Measurements from ENCODE around the gene RNF168. TPM values are rescaled to one million over a fixed set of nuclear protein-coding genes. Genes with fewer than 3 reads are reported as not detected.

The RNF168 gene
- total RNA-seq, 1 experiment from 2014 or later, result 25.1 TPM

DNA sequence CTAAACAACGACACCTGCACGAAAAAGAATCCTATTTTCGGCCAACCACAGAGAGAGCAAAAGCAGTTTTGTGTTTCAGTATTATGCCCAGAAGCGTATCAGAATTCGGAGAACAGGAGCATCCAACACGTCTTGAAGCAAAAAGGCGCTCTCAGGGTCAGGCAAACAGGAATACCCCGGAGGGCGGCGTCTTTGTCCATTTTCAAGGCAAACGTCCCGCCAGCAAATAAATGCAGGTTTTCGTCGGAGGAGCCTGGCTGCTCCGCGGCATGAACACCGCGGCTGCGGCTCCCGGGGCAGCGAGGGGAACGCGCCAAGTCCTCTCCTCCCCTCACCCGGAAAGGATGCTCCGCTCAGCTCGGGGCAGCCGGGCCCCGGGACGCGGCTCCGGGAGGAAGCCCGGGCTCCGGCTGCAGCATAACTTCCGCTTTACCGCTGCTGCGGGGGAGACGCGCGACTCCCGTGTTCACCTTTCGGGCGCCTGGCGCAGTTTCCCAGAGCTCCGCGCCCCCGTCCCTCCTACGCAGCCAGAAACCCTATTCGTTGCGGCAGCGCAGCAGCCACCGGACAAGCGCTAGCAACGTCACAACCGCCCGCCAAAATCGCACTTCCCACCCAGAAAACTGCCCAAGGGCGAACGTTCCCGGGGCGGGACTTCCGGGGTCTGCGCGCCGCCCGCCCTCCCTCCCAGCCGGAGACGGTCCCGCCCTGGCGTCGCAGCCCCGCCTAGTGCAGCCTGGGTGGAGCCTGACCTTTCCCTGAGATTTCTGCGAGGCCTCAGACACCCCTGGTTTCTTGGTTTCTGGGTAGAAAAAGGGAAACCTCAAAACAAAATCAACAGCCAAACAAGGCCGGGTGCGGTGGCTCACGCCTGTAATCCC, at the start of gene RNF168 (continued):
- TF ChIP-seq ZBTB33 (IDR thresholded peaks at IDR 0.05; ENCODE audit: extremely low read depth, insufficient replicate concordance, low read length) (no peak), SIN3A (IDR thresholded peaks at IDR 0.05; ENCODE audit: low read depth) (peak; percentile 89), JUND (IDR thresholded peaks at IDR 0.05) (no peak), CTCF (IDR thresholded peaks at IDR 0.05 in 2 of 3, conservative IDR thresholded peaks at IDR 0.05 in 1 of 3; ENCODE audit: borderline replicate concordance in 1 of 3, insufficient read depth in 1 of 3, low read depth in 2 of 3, low read length in 2 of 3) (no peak), EGR1 (IDR thresholded peaks at IDR 0.05; ENCODE audit: low read depth) (peak; percentile 93), EZH2phosphoT487 (IDR thresholded peaks at IDR 0.05; ENCODE audit: borderline replicate concordance) (no peak)

GRCh38 chr3:196552253-196552652, 48.7 kb upstream of the RNF168 start:
- intact Hi-C loops (cut with micrococcal nuclease), result no loop called here
- no peaks in the 10 kb centered on the region for H3K9me2 ChIP-seq (ENCODE audit: insufficient read depth)
- H3K4me1 ChIP-seq (ENCODE audit: control insufficient read depth in 1 of 2, insufficient read depth in 2 of 2, low read length in 2 of 2), result no peaks in the 10 kb centered on the region
- no peaks in the 10 kb centered on the region for H3K79me2 ChIP-seq (ENCODE audit: insufficient read depth, low read length)
- H2AFZ ChIP-seq (ENCODE audit: low read depth, low read length, poor library complexity, severe bottlenecking), result no peak overlapping the region
- ChIA-PET CTCF (no interaction called here), POLR2A (no interaction called here), RAD21 (ENCODE audit: low non-redundant PET in 1 of 2, low total read pairs in 2 of 2, uncharacterized antibody in 2 of 2, unreplicated experiment in 2 of 2) (no interaction called here)
- no peaks in the 10 kb centered on the region for H3K27me3 ChIP-seq (ENCODE audit: insufficient read depth, low read length)
- no peak for ATAC-seq
- no TSS peak for BruUV-seq (replicated peaks)
- no peak overlapping the region for H3K4me3 ChIP-seq (replicated peaks in 1 of 2; ENCODE audit: low read depth in 1 of 2, low read length in 2 of 2)
- H3K9me3 ChIP-seq (ENCODE audit: control insufficient read depth in 1 of 2, insufficient read depth in 1 of 2, low read depth in 1 of 2, low read length in 2 of 2), result no peaks in the 10 kb centered on the region
- no peaks in the 10 kb centered on the region for H3K36me3 ChIP-seq (ENCODE audit: control insufficient read depth in 1 of 2, insufficient read depth in 2 of 2, low read length in 2 of 2)
- no peak overlapping the region for H3K27ac ChIP-seq (ENCODE audit: low read depth, low read length)
- no peak for DNase-seq (ENCODE audit: low read depth, low spot score)
- H3K9ac ChIP-seq (ENCODE audit: low read length), result no peak overlapping the region
- no peak overlapping the region for H3K4me2 ChIP-seq (ENCODE audit: low read length)
- H4K20me1 ChIP-seq (ENCODE audit: insufficient read depth), result no peaks in the 10 kb centered on the region
- TF ChIP-seq ZNF274 (IDR thresholded peaks at IDR 0.05; ENCODE audit: low read depth, low read length) (no peak), CTCF (IDR thresholded peaks at IDR 0.05 in 2 of 3, conservative IDR thresholded peaks at IDR 0.05 in 1 of 3; ENCODE audit: borderline replicate concordance in 1 of 3, insufficient read depth in 1 of 3, low read depth in 2 of 3, low read length in 2 of 3) (no peak), ELF1 (IDR thresholded peaks at IDR 0.05; ENCODE audit: borderline replicate concordance, low read depth) (no peak), RAD21 (IDR thresholded peaks at IDR 0.05; ENCODE audit: low read depth) (no peak), ZBTB33 (IDR thresholded peaks at IDR 0.05; ENCODE audit: extremely low read depth, insufficient replicate concordance, low read length) (no peak), EZH2phosphoT487 (IDR thresholded peaks at IDR 0.05; ENCODE audit: borderline replicate concordance) (no peak), FOSL1 (IDR thresholded peaks at IDR 0.05; ENCODE audit: low read depth) (no peak), POLR2A (IDR thresholded peaks at IDR 0.05; ENCODE audit: borderline replicate concordance, extremely low read depth, insufficient read depth, insufficient read length) (no peak), CEBPB (IDR thresholded peaks at IDR 0.05; ENCODE audit: low read depth) (no peak), TCF7L2 (IDR thresholded peaks at IDR 0.05; ENCODE audit: borderline replicate concordance, extremely low read depth, insufficient read depth, insufficient read length) (no peak)
- TF ChIP-seq, protein P1, sequence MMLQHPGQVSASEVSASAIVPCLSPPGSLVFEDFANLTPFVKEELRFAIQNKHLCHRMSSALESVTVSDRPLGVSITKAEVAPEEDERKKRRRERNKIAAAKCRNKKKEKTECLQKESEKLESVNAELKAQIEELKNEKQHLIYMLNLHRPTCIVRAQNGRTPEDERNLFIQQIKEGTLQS (IDR thresholded peaks at IDR 0.05), result no peak
